Gastroesophageal sphincter (tissue), 4 donors: ENCODE measurements around the gene RXRA. TPM values are rescaled to one million over a fixed set of nuclear protein-coding genes. Genes with fewer than 3 reads are reported as not detected.

ENCODE experiments used
- ATAC-seq: fragments of 150-250 bp; one replicate; pipeline ENCODE4 v1.9.1; 2016; ENCODE audit warnings: mild to moderate bottlenecking, moderate library complexity
- H3K27ac ChIP-seq, 4 donors: fragments of 200-600 bp; sonication (generic) in 3 of 4; 1 replicate in 3 of 4; 2 replicates in 1 of 4; pipeline ENCODE4 v1.5.1; 2016 to 2019
- H3K27me3 ChIP-seq: fragments of 200-600 bp; sonication (generic); one replicate; pipeline ENCODE4 v1.5.1; 2019
- H3K36me3 ChIP-seq, 2 donors: fragments of 200-600 bp; sonication (generic); one replicate each; pipeline ENCODE4 v1.5.1; 2019; ENCODE audit warnings: control low read depth in 1 of 2
- H3K4me1 ChIP-seq, 3 donors: fragments of 200-600 bp; sonication (generic); 1 replicate in 2 of 3; 2 replicates in 1 of 3; pipeline ENCODE4 v1.5.1; 2016 to 2019; ENCODE audit warnings: control low read depth in 2 of 3
- H3K4me3 ChIP-seq, 2 donors: fragments of 200-600 bp; sonication (generic); one replicate each; pipeline ENCODE4 v1.5.1; 2019; ENCODE audit warnings: mild to moderate bottlenecking in 1 of 2, moderate library complexity in 1 of 2
- H3K9me3 ChIP-seq, 3 donors: fragments of 200-600 bp; sonication (generic); one replicate each; pipeline ENCODE4 v1.5.1; 2017 to 2019; ENCODE audit warnings: control low read depth in 2 of 3
- CTCF ChIP-seq, 4 experiments: fragments of 200-600 bp in 2 of 4; fragments of 450-650 bp in 2 of 4; sonication (generic) in 1 of 4; IDR thresholded peaks; one replicate each; pipeline ENCODE4 v1.5.1; 2017 to 2019; ENCODE audit warnings: antibody characterized with exemption in 4 of 4, mild to moderate bottlenecking in 2 of 4, moderate library complexity in 2 of 4
- EP300 ChIP-seq: sonication (generic); formaldehyde crosslinking; IDR thresholded peaks from one replicate; pipeline ENCODE4 v1.6.1; 2017; ENCODE audit warnings: antibody characterized with exemption, mild to moderate bottlenecking
- POLR2A ChIP-seq, 2 donors: fragments of 450-650 bp; IDR thresholded peaks; one replicate each; pipeline ENCODE4 v1.6.1; 2017; ENCODE audit warnings: antibody characterized with exemption in 2 of 2, mild to moderate bottlenecking in 2 of 2, moderate library complexity in 1 of 2
- POLR2AphosphoS5 ChIP-seq: sonication (generic); formaldehyde crosslinking; IDR thresholded peaks from one replicate; pipeline ENCODE4 v1.6.1; 2017; ENCODE audit warnings: antibody characterized with exemption
- WGBS, 2 donors: methylation state at CpG; one replicate each; pipeline ENCODE4 v1.1.5; 2018; ENCODE audit warnings: low coverage in 1 of 2; 5-methylcytosine and 5-hydroxymethylcytosine counted together
- total RNA-seq, 4 donors: library from RNA; depleted of rRNA; stranded (reverse); fragments of >200 nt; gene quantifications; one replicate each; pipeline ENCODE4 v1.1.0, GENCODE V29; 2016

Gene RXRA
- total RNA-seq, 4 donors from 2014 or later, result 45.1 to 78.9 (median 55.3) TPM

GRCh38 chr9:134476942-134477335 is 150.7 kb downstream of the RXRA start:
- 100% methylated on average over 1 to 2 of the region's 15 CpGs for WGBS, 2 donors
- Histone ChIP-seq H3K27me3 (no peaks in the 10 kb centered on the region), H3K36me3 (no peaks in the 10 kb centered on the region), H3K4me1 (peaks cover 3 to 60% (median 30%) of the 10 kb centered on the region in 3 donors), H3K9me3 (no peaks in the 10 kb centered on the region), H3K27ac (peak overlapping the region in 3 of 4 donors; percentile 33 to 73 (median 71)), H3K4me3 (no peak overlapping the region)
- no peak for TF ChIP-seq EP300
- no peak for TF ChIP-seq POLR2A (IDR thresholded peaks at IDR 0.05)
- TF ChIP-seq CTCF (IDR thresholded peaks at IDR 0.05), result no peak
- TF ChIP-seq POLR2AphosphoS5, result no peak
- no peak for ATAC-seq

- H3K4me3 ChIP-seq, result no peak overlapping the region
- H3K27me3 ChIP-seq, result no peaks in the 10 kb centered on the region
- ATAC-seq, result no peak
- H3K9me3 ChIP-seq, result no peaks in the 10 kb centered on the region
- H3K27ac ChIP-seq, result peak overlapping the region in 1 of 4 donors; percentile 33
- H3K4me1 ChIP-seq, result peaks cover 3 to 55% (median 30%) of the 10 kb centered on the region in 3 donors
- H3K36me3 ChIP-seq, result no peaks in the 10 kb centered on the region
- TF ChIP-seq POLR2A (IDR thresholded peaks at IDR 0.05), result no peak
- TF ChIP-seq EP300, result no peak
- no peak for TF ChIP-seq CTCF (IDR thresholded peaks at IDR 0.05)
- no peak for TF ChIP-seq POLR2AphosphoS5
- WGBS, 2 donors, result no CpG with 5 or more reads among the region's 15 CpGs
Observed at GRCh38 chr9:134477342-134477925, 151.2 kb downstream of the RXRA start.

DNA sequence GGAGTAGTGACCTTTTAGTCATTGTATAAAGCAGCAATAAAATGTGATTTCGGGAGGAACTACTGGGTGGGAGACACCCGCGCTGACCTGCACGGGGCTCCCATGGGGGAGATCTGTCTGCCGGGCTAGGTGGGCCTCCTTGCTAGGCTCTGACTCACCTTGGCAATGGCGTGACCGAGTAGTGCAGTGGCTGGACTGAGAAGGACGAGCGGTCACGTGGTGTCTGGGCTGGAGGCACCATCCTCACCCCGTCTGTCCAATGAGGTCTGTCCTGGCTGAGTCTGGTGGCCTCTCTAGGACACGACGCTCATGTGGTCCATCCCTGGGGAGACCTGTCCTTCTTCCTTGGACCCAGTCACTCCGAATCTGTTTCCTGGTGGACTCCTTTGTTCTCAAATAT is 151.7 kb downstream of the RXRA start:
- H3K9me3 ChIP-seq, result no peaks in the 10 kb centered on the region
- H3K27me3 ChIP-seq, result no peaks in the 10 kb centered on the region
- no peak overlapping the region for H3K4me3 ChIP-seq
- ATAC-seq, result no peak
- no peak overlapping the region for H3K27ac ChIP-seq
- TF ChIP-seq EP300, result no peak
- TF ChIP-seq POLR2A (IDR thresholded peaks at IDR 0.05), result no peak
- WGBS, 2 donors, result 82% methylated on average over 8 of the region's 14 CpGs; no CpG with 5 or more reads in 1 of the 2 donors
- peaks cover 3 to 50% (median 26%) of the 10 kb centered on the region in 3 donors for H3K4me1 ChIP-seq
- no peaks in the 10 kb centered on the region for H3K36me3 ChIP-seq

DNA sequence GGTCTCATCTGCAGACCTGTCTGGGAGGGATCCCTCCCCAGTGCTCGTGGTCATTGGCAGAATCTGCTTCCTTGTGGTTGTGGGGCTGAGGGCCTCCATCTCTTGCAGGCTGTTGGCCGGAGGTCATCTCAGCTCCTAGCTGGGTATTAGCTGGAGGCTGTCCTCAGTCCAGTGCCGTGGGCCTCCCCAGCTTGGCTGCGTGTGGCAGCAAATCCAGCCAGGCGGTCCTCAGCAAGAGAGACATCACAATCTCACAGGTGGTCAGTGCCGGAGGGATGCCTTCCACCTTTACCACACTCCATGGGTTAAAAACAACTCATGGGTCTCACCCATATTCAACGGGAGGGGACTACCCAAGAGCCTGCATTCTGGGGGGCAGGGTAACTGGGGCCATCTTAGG is 155.5 kb downstream of the RXRA start:
- ATAC-seq, result no peak
- no peaks in the 10 kb centered on the region for H3K27me3 ChIP-seq
- H3K4me1 ChIP-seq, result peaks cover 0 to 15% (median 0%) of the 10 kb centered on the region in 3 donors
- H3K4me3 ChIP-seq, result no peak overlapping the region
- TF ChIP-seq POLR2AphosphoS5 (no peak), EP300 (no peak), POLR2A (IDR thresholded peaks at IDR 0.05) (no peak), CTCF (IDR thresholded peaks at IDR 0.05) (no peak)
- WGBS, 2 donors, result 33% methylated on average over 1 of the region's 7 CpGs; no CpG with 5 or more reads in 1 of the 2 donors
- H3K27ac ChIP-seq, result no peak overlapping the region
- no peaks in the 10 kb centered on the region for H3K9me3 ChIP-seq
- no peaks in the 10 kb centered on the region for H3K36me3 ChIP-seq

- ATAC-seq, result no peak
- 90 to 100% methylated on average over 1 to 2 of the region's 10 CpGs for WGBS, 2 donors
Observed at GRCh38 chr9:134482226-134482625, 156.0 kb downstream of the RXRA start.

More at GRCh38 chr9:134482226-134482625, 156.0 kb downstream of the RXRA start:
- Histone ChIP-seq H3K4me1 (peaks cover 0 to 13% (median 0%) of the 10 kb centered on the region in 3 donors), H3K27ac (no peak overlapping the region), H3K27me3 (no peaks in the 10 kb centered on the region), H3K36me3 (no peaks in the 10 kb centered on the region), H3K9me3 (no peaks in the 10 kb centered on the region), H3K4me3 (no peak overlapping the region)
- TF ChIP-seq POLR2AphosphoS5 (no peak), POLR2A (IDR thresholded peaks at IDR 0.05) (no peak), EP300 (no peak), CTCF (IDR thresholded peaks at IDR 0.05) (no peak)
